Thymus (tissue), 11 donors: Measurements from ENCODE around the gene CACNA2D2. TPM values are rescaled to one million over a fixed set of nuclear protein-coding genes. Genes with fewer than 3 reads are reported as not detected.

Source experiments
- DNase-seq, 9 donors: peaks; one replicate each; pipeline ENCODE4 v3.0.0-alpha.2; 2013; ENCODE audit warnings: low spot score in 9 of 9, low read depth in 6 of 9, missing footprints in 1 of 9
- H3K27ac ChIP-seq, 2 donors: one replicate each; pipeline ENCODE4 v1.5.1; 2013; ENCODE audit warnings: control low read depth in 1 of 2, low read depth in 1 of 2, low read length in 1 of 2, mild to moderate bottlenecking in 1 of 2, moderate library complexity in 1 of 2
- H3K27me3 ChIP-seq, 2 donors: one replicate each; pipeline ENCODE4 v1.5.1; 2013; ENCODE audit warnings: low read length in 1 of 2; ENCODE audit not compliant: control insufficient read depth in 2 of 2, insufficient read depth in 1 of 2
- H3K36me3 ChIP-seq, 2 donors: one replicate each; pipeline ENCODE4 v1.5.1; 2013; ENCODE audit warnings: low read length in 1 of 2, mild to moderate bottlenecking in 1 of 2, moderate library complexity in 1 of 2; ENCODE audit not compliant: control insufficient read depth in 2 of 2, insufficient read depth in 2 of 2
- H3K4me1 ChIP-seq, 2 donors: one replicate each; pipeline ENCODE4 v1.5.1; 2013; ENCODE audit warnings: low read length in 2 of 2; ENCODE audit not compliant: control insufficient read depth in 2 of 2, insufficient read depth in 2 of 2
- H3K4me3 ChIP-seq, 2 donors: one replicate each; pipeline ENCODE4 v1.5.1; 2013; ENCODE audit warnings: low read length in 2 of 2, control low read depth in 1 of 2, mild to moderate bottlenecking in 1 of 2
- H3K9me3 ChIP-seq, 2 donors: one replicate each; pipeline ENCODE4 v1.5.1; 2013; ENCODE audit warnings: low read length in 1 of 2, mild to moderate bottlenecking in 1 of 2; ENCODE audit not compliant: control insufficient read depth in 2 of 2, insufficient read depth in 1 of 2
- WGBS: extraction: QIAGEN DNeasy Blood & Tissue Kit; methylation state at CpG from one replicate; pipeline ENCODE4 v1.1.7; 2013; 5-methylcytosine and 5-hydroxymethylcytosine counted together
- polyA plus RNA-seq: library from polyadenylated mRNA; stranded (reverse); fragments of 200-250 nt; gene quantifications from one replicate; pipeline ENCODE4 v1.2.3, GENCODE V29; 2013
- total RNA-seq: library from RNA; stranded (reverse); fragments of 120-200 nt; gene quantifications from one replicate; pipeline ENCODE4 v1.2.4, GENCODE V29; 2013
- donor health status: healthy.

The CACNA2D2 gene
- total and polyA plus RNA-seq, 2 donors = 0.57 to 1.5 TPM

GRCh38 chr3:50530001-50530970, 26.9 kb upstream of the CACNA2D2 start:
- no peak for DNase-seq
- WGBS = 19% methylated on average over 48 of the region's 48 CpGs
- no peaks in the 10 kb centered on the region for H3K9me3 ChIP-seq
- H3K27ac ChIP-seq = no peak overlapping the region
- H3K4me3 ChIP-seq = no peak overlapping the region
- no peaks in the 10 kb centered on the region for H3K36me3 ChIP-seq
- peaks cover 11 to 77% of the 10 kb centered on the region in 2 donors for H3K27me3 ChIP-seq
- no peaks in the 10 kb centered on the region for H3K4me1 ChIP-seq

DNA sequence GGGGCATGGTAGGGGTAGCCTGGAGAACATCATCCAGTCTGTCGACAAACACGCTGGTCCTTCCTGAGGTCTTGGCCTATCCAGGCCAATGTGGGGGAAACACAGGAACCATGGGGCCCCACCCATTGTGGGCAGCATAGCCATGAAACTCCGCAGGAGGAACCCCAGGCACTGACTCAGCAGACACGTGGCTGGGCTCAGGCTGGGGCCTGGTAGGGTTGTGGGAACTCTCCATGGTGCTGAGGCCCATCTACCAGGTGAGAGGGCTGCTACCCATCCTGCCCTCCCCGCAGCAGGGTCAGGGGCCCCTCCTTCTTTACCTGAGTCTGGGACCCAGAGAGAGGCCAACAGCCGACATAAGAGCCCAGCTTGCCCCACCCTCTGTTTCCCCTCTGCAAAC, 22.6 kb upstream of the CACNA2D2 start:
- H3K27me3 ChIP-seq = peaks cover 7 to 67% of the 10 kb centered on the region in 2 donors
- no peak overlapping the region for H3K27ac ChIP-seq
- peak in 8 of 9 donors; percentile 26 to 66 (median 42) for DNase-seq
- H3K4me3 ChIP-seq = no peak overlapping the region
- WGBS = 14% methylated on average over 6 of the region's 6 CpGs
- H3K36me3 ChIP-seq = no peaks in the 10 kb centered on the region
- H3K4me1 ChIP-seq = no peaks in the 10 kb centered on the region
- H3K9me3 ChIP-seq = no peaks in the 10 kb centered on the region

DNA sequence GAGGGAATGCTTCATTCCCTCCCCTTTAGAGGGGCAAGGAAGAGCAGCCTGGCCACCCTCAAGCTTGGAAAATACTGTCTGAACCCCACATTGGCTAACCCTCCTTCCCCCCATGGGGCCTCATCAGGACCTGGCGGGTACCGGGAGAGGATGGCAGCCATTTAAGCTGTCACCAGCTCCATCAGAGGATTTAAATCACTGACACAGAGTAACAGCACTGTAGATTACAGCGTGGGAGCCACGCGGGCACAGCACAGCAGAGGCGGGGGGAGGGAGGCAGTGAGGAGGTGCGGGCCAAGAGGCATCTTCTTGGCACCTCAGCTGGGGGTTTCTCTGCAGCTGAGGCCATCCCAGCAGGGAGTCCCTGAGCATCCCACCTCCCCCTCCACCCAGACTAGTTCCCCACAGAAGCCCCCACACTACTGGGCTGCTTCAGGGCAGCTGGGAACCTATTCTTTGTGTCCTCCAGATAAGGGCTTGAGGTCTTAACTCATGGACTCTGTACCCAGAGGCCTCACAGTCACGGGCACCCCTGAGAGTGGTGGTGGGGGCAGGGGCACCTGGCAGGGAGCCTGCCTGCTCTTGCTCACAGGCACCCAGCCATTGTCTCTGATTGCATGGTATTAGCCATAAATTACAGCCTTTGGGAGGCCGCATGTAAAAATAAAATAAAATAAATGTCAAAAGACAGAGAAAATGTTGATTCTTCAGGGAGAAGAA, 21.9 kb upstream of the CACNA2D2 start:
- no peak for DNase-seq
- no peaks in the 10 kb centered on the region for H3K4me1 ChIP-seq
- H3K36me3 ChIP-seq = no peaks in the 10 kb centered on the region
- peaks cover under 1 to 65% of the 10 kb centered on the region in 2 donors for H3K27me3 ChIP-seq
- H3K9me3 ChIP-seq = no peaks in the 10 kb centered on the region
- no peak overlapping the region for H3K27ac ChIP-seq
- 87% methylated on average over 9 of the region's 9 CpGs for WGBS
- H3K4me3 ChIP-seq = no peak overlapping the region

GRCh38 chr3:50524746-50525145, 21.3 kb upstream of the CACNA2D2 start:
- no peak overlapping the region for H3K4me3 ChIP-seq
- 93% methylated on average over 5 of the region's 5 CpGs for WGBS
- no peak overlapping the region for H3K27ac ChIP-seq
- no peaks in the 10 kb centered on the region for H3K36me3 ChIP-seq
- H3K4me1 ChIP-seq = no peaks in the 10 kb centered on the region
- peaks cover 0 to 59% of the 10 kb centered on the region in 2 donors for H3K27me3 ChIP-seq
- no peak for DNase-seq
- no peaks in the 10 kb centered on the region for H3K9me3 ChIP-seq

- Histone ChIP-seq H3K27me3 (peaks cover 0 to 50% of the 10 kb centered on the region in 2 donors), H3K36me3 (no peaks in the 10 kb centered on the region), H3K4me1 (no peaks in the 10 kb centered on the region), H3K9me3 (no peaks in the 10 kb centered on the region), H3K27ac (no peak overlapping the region), H3K4me3 (no peak overlapping the region)
- no peak for DNase-seq
- WGBS = 91% methylated on average over 9 of the region's 9 CpGs
Measured at GRCh38 chr3:50523279-50523811, 19.9 kb upstream of the CACNA2D2 start.

- Histone ChIP-seq H3K27me3 (peaks cover 0 to 50% of the 10 kb centered on the region in 2 donors), H3K4me3 (no peak overlapping the region), H3K27ac (no peak overlapping the region), H3K4me1 (no peaks in the 10 kb centered on the region), H3K9me3 (no peaks in the 10 kb centered on the region), H3K36me3 (no peaks in the 10 kb centered on the region)
- DNase-seq = no peak
- 94% methylated on average over 5 of the region's 5 CpGs for WGBS
Measured at GRCh38 chr3:50521572-50521971, 18.1 kb upstream of the CACNA2D2 start.

DNA sequence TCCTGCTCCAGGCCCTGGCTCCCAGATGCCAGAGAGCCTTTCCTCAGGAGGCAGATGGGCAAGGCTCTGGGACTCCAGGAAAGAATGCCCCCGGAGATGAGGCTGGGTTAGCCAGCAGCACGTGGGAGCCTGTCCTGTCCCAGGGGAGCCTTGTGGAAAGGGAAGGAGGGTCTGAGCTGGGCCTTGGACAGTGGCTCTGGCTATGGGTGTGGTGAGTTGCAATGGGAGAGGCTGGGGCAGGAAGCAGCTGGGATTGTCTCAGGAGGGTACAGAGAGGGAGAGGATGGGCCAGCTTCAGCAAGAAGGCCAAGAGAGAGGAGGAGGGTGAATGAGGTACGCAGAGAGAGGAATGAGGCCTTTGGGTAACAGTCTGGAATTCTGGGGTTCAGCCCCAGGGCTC, 17.4 kb upstream of the CACNA2D2 start:
- WGBS = 81% methylated on average over 3 of the region's 3 CpGs
- Histone ChIP-seq H3K36me3 (no peaks in the 10 kb centered on the region), H3K9me3 (no peaks in the 10 kb centered on the region), H3K27ac (no peak overlapping the region), H3K27me3 (peaks cover 0 to 51% of the 10 kb centered on the region in 2 donors), H3K4me3 (no peak overlapping the region), H3K4me1 (peaks cover 0 to 3% of the 10 kb centered on the region in 2 donors)
- DNase-seq = no peak

DNA sequence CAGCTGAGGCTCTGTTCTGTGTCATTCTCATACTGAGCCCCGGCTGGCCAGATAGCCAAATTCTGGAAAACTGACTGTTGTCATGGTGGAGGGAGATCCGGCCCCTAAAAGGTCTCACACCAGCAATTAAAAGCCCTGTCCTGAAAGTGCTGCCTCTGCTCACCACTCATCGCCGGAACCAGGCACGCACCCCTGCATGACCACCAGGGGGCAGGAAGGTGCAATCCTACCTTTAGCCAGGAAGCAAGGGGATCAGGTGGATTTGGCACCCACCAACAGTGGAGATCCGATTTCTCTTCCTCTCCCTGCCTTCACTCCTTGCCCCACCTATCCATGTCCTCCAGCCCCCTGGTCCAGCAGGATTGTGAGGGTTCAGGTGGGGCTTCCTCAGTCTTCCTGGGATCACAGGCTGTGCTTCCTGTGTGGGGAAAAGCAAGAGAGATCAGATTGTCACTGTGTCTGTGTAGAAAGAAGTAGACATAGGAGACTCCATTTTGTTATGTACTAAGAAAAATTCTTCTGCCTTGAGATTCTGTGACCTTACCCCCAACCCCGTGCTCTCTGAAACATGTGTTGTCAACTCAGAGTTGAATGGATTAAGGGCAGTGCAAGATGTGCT, 16.1 kb upstream of the CACNA2D2 start:
- Histone ChIP-seq H3K27me3 (peaks cover 0 to 55% of the 10 kb centered on the region in 2 donors), H3K27ac (no peak overlapping the region), H3K9me3 (no peaks in the 10 kb centered on the region), H3K4me3 (no peak overlapping the region), H3K4me1 (peaks cover 0 to 10% of the 10 kb centered on the region in 2 donors), H3K36me3 (no peaks in the 10 kb centered on the region)
- peak in 8 of 9 donors; percentile 26 to 75 (median 54) for DNase-seq
- WGBS = 21% methylated on average over 7 of the region's 7 CpGs
